Spleen (tissue), 7 donors: ENCODE measurements around the gene FSTL4.

Experiments used
- POLR2A ChIP-seq, 3 donors: fragments of 450-650 bp; IDR thresholded peaks; one replicate each; pipeline ENCODE4 v1.5.1; 2017; ENCODE audit warnings: antibody characterized with exemption in 3 of 3, mild to moderate bottlenecking in 1 of 3
- POLR2AphosphoS5 ChIP-seq, 3 donors: sonication (generic); formaldehyde crosslinking; IDR thresholded peaks; one replicate each; pipeline ENCODE4 v1.5.1; 2017; ENCODE audit warnings: antibody characterized with exemption in 3 of 3
- TF ChIP-seq, protein P1 (sequence below), 11 experiments: fragments of 200-600 bp in 7 of 11; fragments of 450-650 bp in 4 of 11; sonication (generic) in 4 of 11; IDR thresholded peaks in 8 of 11; conservative IDR thresholded peaks in 3 of 11; 1 replicate in 7 of 11; 2 replicates in 4 of 11; pipeline versions ENCODE4 v1.4.0 to v1.8.0; 2016 to 2021; ENCODE audit warnings: antibody characterized with exemption in 11 of 11, inconsistent platforms in 4 of 11, mild to moderate bottlenecking in 1 of 11
- donor health status: DM: no; HTN: no; CAD: no; lungs with moderate emphysema.
- donor health status: DM: no; HTN: no; CAD: no.
- donor health status: DM: no; HTN: no; CAD: no.

DNA sequence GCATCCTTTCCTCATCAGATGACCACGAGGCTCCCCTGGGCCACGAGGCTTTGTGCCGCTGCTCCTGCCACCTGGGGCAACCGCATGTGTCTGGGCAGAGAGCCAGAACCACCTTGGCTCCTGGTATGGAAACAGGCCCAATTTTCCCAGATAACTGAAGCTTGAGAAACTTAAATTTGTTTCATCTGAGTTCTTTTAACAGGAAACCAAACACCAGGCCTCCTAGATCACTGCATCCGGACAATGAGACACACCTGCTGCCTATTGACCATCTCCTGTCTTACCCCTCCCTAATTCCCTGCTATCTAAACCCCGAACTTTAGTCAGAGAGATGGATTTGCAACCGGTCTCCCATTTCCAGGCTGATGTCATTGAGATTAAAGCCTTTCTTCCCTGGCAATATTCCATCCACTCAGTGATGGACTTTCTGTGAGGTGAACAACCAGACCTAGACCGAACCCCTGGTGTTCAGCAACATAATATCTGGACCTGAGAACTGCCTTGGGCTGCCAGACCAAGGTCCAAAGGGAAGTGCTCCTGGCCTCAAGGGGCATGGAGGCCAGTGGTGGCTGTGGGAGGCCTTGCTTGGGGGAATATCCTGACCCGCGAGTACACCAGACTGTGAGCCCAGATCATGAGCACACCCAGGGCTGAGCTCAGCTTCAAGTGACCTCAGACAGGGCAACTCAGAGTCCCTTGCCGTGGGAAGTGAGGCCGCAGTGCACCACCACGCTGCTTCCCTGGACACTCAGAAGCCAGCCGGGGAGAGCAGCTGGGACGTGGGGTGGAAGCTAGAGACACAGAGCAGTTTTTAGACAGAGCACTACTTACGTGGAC is 360.8 kb downstream of the FSTL4 start:
- TF ChIP-seq POLR2A (IDR thresholded peaks at IDR 0.05): no peak
- TF ChIP-seq, protein P1, sequence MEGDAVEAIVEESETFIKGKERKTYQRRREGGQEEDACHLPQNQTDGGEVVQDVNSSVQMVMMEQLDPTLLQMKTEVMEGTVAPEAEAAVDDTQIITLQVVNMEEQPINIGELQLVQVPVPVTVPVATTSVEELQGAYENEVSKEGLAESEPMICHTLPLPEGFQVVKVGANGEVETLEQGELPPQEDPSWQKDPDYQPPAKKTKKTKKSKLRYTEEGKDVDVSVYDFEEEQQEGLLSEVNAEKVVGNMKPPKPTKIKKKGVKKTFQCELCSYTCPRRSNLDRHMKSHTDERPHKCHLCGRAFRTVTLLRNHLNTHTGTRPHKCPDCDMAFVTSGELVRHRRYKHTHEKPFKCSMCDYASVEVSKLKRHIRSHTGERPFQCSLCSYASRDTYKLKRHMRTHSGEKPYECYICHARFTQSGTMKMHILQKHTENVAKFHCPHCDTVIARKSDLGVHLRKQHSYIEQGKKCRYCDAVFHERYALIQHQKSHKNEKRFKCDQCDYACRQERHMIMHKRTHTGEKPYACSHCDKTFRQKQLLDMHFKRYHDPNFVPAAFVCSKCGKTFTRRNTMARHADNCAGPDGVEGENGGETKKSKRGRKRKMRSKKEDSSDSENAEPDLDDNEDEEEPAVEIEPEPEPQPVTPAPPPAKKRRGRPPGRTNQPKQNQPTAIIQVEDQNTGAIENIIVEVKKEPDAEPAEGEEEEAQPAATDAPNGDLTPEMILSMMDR (IDR thresholded peaks at IDR 0.05 in 8 of 11, conservative IDR thresholded peaks at IDR 0.05 in 3 of 11): no peak
- no peak for TF ChIP-seq POLR2AphosphoS5 (IDR thresholded peaks at IDR 0.05)
